HepG2 (cell line): Measurements from ENCODE around the gene RGS6. TPM values are rescaled to one million over a fixed set of nuclear protein-coding genes. Genes with fewer than 3 reads are reported as not detected.

Experiments used
- PATZ1 ChIP-seq: sonication (generic); formaldehyde crosslinking; IDR thresholded peaks from 2 replicates; pipeline ENCODE4 v1.4.0; 2020; ENCODE audit warnings: missing genetic modification reagents
- SMAD3 ChIP-seq: sonication (generic); formaldehyde crosslinking; IDR thresholded peaks from 2 replicates; pipeline ENCODE4 v1.4.0; 2020; ENCODE audit warnings: missing genetic modification reagents
- ZNF331 ChIP-seq: sonication (generic); formaldehyde crosslinking; IDR thresholded peaks from 2 replicates; pipeline ENCODE4 v1.4.0; 2020; ENCODE audit warnings: missing genetic modification reagents
- ZNF800 ChIP-seq: sonication (generic); formaldehyde crosslinking; IDR thresholded peaks from 2 replicates; pipeline ENCODE4 v1.4.0; 2020; ENCODE audit warnings: missing genetic modification reagents
- ZSCAN20 ChIP-seq: sonication (generic); formaldehyde crosslinking; IDR thresholded peaks from 2 replicates; pipeline ENCODE4 v1.4.0; 2020; ENCODE audit warnings: missing genetic modification reagents, mild to moderate bottlenecking, borderline replicate concordance
- polyA plus RNA-seq, 8 experiments: library from polyadenylated mRNA; depleted of rRNA in 3 of 8; stranded (reverse) in 7 of 8; unstranded in 1 of 8; fragments of >200 nt; fragmentation: Illumina TruSeq in 4 of 8; extraction: Trizol in 4 of 8; gene quantifications; 2 replicates each; pipeline versions ENCODE4 v1.2.1 to v1.2.3, GENCODE V29; 2011 to 2016; ENCODE audit warnings: low read depth in 4 of 8, missing spikeins in 1 of 8, mixed read lengths in 1 of 8; ENCODE audit not compliant: insufficient read depth in 1 of 8
- total RNA-seq, 5 experiments: library from RNA; depleted of rRNA; stranded (reverse); fragments of >200 nt; fragmentation: Illumina TruSeq; extraction: Trizol; gene quantifications; 2 replicates each; pipeline ENCODE4 v1.2.3, GENCODE V29; 2016; ENCODE audit warnings: low read depth in 1 of 5

Gene RGS6
- total and polyA plus RNA-seq, 2 of the 13 experiments (the other 11 are each of a cell fraction or from before 2014, with no cell fraction given) = not detected

DNA sequence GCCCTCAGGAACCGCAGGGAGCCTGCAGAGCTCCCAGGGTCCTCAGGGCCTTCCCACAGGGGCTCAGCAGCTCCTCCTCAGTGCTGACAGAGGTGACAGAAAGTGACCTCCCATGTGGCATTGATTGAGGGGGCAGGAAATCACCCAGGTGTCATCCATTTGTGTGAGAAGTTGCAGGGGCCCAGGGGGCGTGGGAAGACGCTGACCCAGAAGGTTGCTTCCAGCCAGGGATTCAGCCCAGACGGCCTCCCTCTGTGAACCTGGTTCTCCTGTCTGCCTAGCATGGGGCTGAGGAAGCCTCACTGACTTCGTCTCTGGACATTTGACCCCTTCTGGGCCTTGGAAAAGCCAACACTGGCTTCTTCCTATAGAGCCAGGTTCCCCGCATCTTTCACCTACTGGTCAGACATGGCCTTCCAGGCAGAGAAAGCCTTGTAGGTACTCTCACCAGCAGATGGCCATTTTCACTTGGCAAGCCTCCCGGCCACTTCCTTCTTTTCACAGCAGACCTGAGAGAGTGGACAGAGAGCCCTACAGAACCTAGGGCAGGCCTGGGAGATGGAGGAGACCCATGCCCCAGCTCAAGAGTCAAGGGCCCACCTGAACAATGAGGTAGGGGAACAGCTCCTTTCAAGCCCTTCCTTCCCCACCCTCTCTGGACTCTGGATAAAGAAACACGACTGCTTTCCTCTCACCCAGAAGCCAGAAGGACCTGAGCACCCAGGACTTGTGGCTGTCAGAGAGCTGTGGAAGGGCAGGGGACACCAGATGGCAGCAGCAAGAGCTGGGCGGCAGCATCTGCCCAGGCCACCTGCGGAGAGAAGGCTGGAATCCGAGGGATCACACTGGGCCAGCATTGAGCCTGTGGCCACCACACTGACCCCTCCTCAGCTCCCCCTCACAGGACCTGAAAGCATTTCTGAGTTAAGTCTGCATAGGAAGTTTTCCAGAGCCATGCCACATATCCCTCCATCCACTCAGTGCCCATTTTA is 583.8 kb downstream of the RGS6 start (continued):
- TF ChIP-seq SMAD3 (CRISPR knock-in tag) = no peak
- no peak for TF ChIP-seq ZSCAN20
- TF ChIP-seq ZNF331 = no peak
- no peak for TF ChIP-seq ZNF800
- TF ChIP-seq PATZ1 (CRISPR knock-in tag) = no peak
- TF ChIP-seq, all 625 proteins: peak for 0
